Activated naive CD4-positive, alpha-beta T cell treated with anti-CD3 and anti-CD28 coated beads for 36 hours (primary cell): ENCODE data around the gene RYR2. TPM values are rescaled to one million over a fixed set of nuclear protein-coding genes. Genes with fewer than 3 reads are reported as not detected.

Experiments
- CTCF ChIA-PET: fragments of 350-600 bp; sonication (Branson Sonifier 250); formaldehyde crosslinking; loops from one replicate; lab custom pipeline; 2021; ENCODE audit warnings: antibody characterized with exemption; lab: Charles Lee
- DNase-seq: peaks from one replicate; pipeline ENCODE4 v3.0.0-alpha.2; 2020
- H3K27ac Mint-ChIP-seq: one replicate; pipeline ENCODE4 v1.8.0; 2021; ENCODE audit warnings: mild to moderate bottlenecking, mixed read lengths
- H3K27me3 Mint-ChIP-seq: one replicate; pipeline ENCODE4 v1.8.0; 2021; ENCODE audit warnings: low read depth, mixed read lengths
- H3K36me3 Mint-ChIP-seq: one replicate; pipeline ENCODE4 v1.8.0; 2021; ENCODE audit warnings: low read depth, mixed read lengths
- H3K4me1 Mint-ChIP-seq: one replicate; pipeline ENCODE4 v1.8.0; 2021; ENCODE audit warnings: low read depth, mixed read lengths
- H3K4me3 Mint-ChIP-seq: one replicate; pipeline ENCODE4 v1.8.0; 2021; ENCODE audit warnings: mild to moderate bottlenecking, moderate library complexity, mixed read lengths
- H3K9me3 Mint-ChIP-seq: one replicate; pipeline ENCODE4 v1.8.0; 2021; ENCODE audit warnings: mixed read lengths
- intact Hi-C: fragments of 100-400 bp; cut with micrococcal nuclease; formaldehyde crosslinking; loops from one replicate; pipeline ENCODE4 v1.15.1; 2023
- microRNA-seq: library from miRNA; unstranded; fragments of <30 nt; microRNA quantifications from one replicate; pipeline ENCODE4 v1.2.0, GENCODE V29; 2022; ENCODE audit warnings: borderline microRNAs expressed, borderline replicate concordance
- total RNA-seq, 2 experiments: library from RNA; stranded (reverse); gene quantifications; one replicate each; pipeline ENCODE4 v1.2.3, GENCODE V29; 2021

The RYR2 gene
- total RNA-seq, 2 experiments from 2014 or later: not detected

DNA sequence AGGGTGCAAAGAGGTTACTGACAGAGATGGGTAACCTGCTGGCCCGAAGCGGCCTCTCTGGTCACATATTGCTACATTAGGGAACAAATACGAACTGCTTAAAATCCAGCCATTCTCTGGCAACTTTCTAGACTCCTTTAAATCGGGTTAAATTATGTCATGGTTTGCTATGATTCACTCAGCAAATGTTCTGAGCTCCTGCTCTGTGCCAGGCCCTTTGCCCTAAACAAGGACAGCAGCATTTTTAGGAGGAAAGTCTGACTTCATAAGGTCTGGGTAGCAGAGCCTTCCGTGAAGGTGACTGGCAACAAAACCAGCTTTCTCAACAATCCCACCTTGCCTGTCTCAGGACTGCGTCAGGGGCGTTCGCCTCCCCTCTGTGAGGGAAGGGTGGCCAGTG is 833.3 kb downstream of the RYR2 start:
- Mint-ChIP-seq H3K4me3 (no peak overlapping the region), H3K36me3 (no peaks in the 10 kb centered on the region), H3K9me3 (no peaks in the 10 kb centered on the region), H3K27ac (no peak overlapping the region), H3K4me1 (no peaks in the 10 kb centered on the region), H3K27me3 (peaks cover under 1% of the 10 kb centered on the region)
- DNase-seq: no peak
- intact Hi-C loops: no loop called here
- CTCF ChIA-PET: interaction anchor here (1.2 kb wide), 1 partner anchor 68 kb away, joined by 4 read pairs; no protein-coding TSS in a partner anchor

DNA sequence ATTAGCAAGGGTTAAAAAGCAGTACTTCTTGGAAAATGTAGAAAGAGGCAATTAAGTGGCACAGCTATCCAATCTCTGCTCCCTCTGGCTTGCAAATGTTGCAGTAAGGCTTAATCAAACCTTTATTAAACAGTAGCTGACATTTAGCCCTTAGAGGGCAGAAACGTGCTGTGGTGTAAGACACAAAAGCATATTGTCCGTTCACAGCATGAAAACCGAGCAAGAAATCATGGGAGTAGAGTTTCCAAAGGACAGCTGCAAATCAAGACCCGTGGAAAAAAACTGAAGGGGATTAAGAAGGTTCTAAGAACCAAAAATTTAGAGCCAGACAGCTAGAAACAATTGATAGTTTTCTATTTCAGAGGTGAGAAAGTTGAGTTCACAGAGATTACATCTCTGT is 835.6 kb downstream of the RYR2 start:
- no peak for DNase-seq
- Mint-ChIP-seq H3K4me3 (no peak overlapping the region), H3K27ac (no peak overlapping the region), H3K36me3 (no peaks in the 10 kb centered on the region), H3K4me1 (no peaks in the 10 kb centered on the region), H3K9me3 (no peaks in the 10 kb centered on the region), H3K27me3 (no peaks in the 10 kb centered on the region)
- CTCF ChIA-PET: no interaction called here
- intact Hi-C loops: no loop called here

DNA sequence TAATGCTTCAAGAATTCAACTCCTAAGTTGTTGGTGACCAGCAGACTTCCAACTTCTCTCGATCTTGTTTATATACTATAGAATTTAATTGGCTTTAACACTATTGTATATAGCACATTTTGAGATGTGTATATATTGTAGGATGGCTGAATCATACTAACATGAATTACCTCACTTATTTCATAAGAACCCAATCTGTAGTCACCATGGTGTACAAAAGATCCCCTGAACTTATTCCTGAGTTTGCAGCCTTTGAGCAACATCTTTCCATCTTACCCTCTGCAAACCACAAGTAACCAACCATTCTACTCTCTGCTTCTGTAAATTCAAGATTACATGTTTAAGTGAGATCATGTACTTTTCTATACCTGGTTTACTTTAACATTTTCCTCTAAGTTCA is 836.4 kb downstream of the RYR2 start:
- H3K4me1 Mint-ChIP-seq: no peaks in the 10 kb centered on the region
- CTCF ChIA-PET: no interaction called here
- DNase-seq: no peak

GRCh38 chr1:237879195-237879594 is 837.2 kb downstream of the RYR2 start:
- Mint-ChIP-seq H3K4me3 (no peak overlapping the region), H3K9me3 (peaks cover 4% of the 10 kb centered on the region), H3K36me3 (no peaks in the 10 kb centered on the region), H3K4me1 (no peaks in the 10 kb centered on the region), H3K27me3 (no peaks in the 10 kb centered on the region), H3K27ac (no peak overlapping the region)
- intact Hi-C loops: no loop called here
- CTCF ChIA-PET: interaction anchor here (1.2 kb wide), 1 partner anchor 73 kb away, joined by 3 read pairs; no protein-coding TSS in a partner anchor
- no peak for DNase-seq

More for the DNA sequence above, 836.4 kb downstream of the RYR2 start:
- Mint-ChIP-seq H3K9me3 (no peaks in the 10 kb centered on the region), H3K4me3 (no peak overlapping the region), H3K36me3 (no peaks in the 10 kb centered on the region), H3K27ac (no peak overlapping the region), H3K27me3 (no peaks in the 10 kb centered on the region)
- intact Hi-C loops: no loop called here

Small RNA genes lying within 50 kb of the gene (microRNA-seq; reads per million reads assigned to microRNA genes)
- not detected for gene MIR4428

Other genes starting within 250 kb of the RYR2 start
- 10 to 100 TPM; 55.3 to 57.6 TPM for gene MTR, start 246.9 kb upstream of the RYR2 start, total RNA-seq
- not detected for gene MT1HL1, start 37.7 kb upstream of the RYR2 start, total RNA-seq